Endothelial cell (in vitro differentiated cells): Measurements from ENCODE around the gene JHY. TPM values are rescaled to one million over a fixed set of nuclear protein-coding genes. Genes with fewer than 3 reads are reported as not detected.

Experiments used
- DNase-seq: peaks from one replicate; pipeline ENCODE4 v3.0.0; 2021; ENCODE audit warnings: low spot score
- H3K27ac Mint-ChIP-seq: one replicate; pipeline ENCODE4 v1.8.0; 2021; ENCODE audit warnings: mixed read lengths, inconsistent platforms; ENCODE audit not compliant: unreplicated experiment
- H3K27me3 Mint-ChIP-seq: one replicate; pipeline ENCODE4 v1.8.0; 2021; ENCODE audit warnings: mild to moderate bottlenecking, moderate library complexity, mixed read lengths, inconsistent platforms; ENCODE audit not compliant: unreplicated experiment
- H3K36me3 Mint-ChIP-seq: one replicate; pipeline ENCODE4 v1.8.0; 2021; ENCODE audit warnings: mild to moderate bottlenecking, low read depth, mixed read lengths, inconsistent platforms; ENCODE audit not compliant: unreplicated experiment
- H3K4me1 Mint-ChIP-seq: one replicate; pipeline ENCODE4 v1.8.0; 2021; ENCODE audit warnings: mild to moderate bottlenecking, mixed read lengths, inconsistent platforms; ENCODE audit not compliant: unreplicated experiment
- H3K4me3 Mint-ChIP-seq: one replicate; pipeline ENCODE4 v1.8.0; 2021; ENCODE audit warnings: mild to moderate bottlenecking, mixed read lengths, inconsistent platforms; ENCODE audit not compliant: unreplicated experiment
- H3K9me3 Mint-ChIP-seq: one replicate; pipeline ENCODE4 v1.8.0; 2021; ENCODE audit warnings: mixed read lengths, inconsistent platforms; ENCODE audit not compliant: unreplicated experiment
- total RNA-seq: library from RNA; stranded (reverse); fragmentation: NEBNext Ultra II Directional; extraction: Animal tissue kit (Norgen Biotek cat#: 25700); gene quantifications from one replicate; pipeline ENCODE4 v1.2.1, GENCODE V29; 2021; ENCODE audit not compliant: unreplicated experiment
- TF ChIP-seq, protein P1 (sequence below): fragments of 200-600 bp; sonication (generic); IDR thresholded peaks from one replicate; pipeline ENCODE4 v1.5.0; 2021; ENCODE audit warnings: antibody characterized with exemption; ENCODE audit not compliant: unreplicated experiment

Gene JHY
- total RNA-seq, 1 donor from 2014 or later, result 2.8 TPM

DNA sequence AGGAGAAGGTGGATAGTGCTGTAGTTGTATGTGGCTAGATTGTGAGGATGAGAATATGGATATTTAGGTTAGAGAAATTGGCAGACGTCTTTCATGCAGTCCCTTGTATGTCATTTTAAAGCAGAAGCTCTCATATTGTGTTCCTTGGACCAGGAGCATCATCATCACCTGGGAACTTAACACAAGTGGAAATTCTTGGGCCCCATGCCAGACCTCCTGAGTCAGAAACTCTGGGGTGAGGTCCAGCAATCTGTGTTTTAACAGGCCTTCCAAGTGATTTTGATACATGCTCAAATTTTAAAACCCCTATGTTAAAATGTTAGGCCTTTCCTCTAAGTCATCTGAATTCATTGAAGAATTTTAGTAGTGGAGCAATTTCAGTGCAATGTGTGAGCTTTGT, 34.8 kb downstream of the JHY start:
- Mint-ChIP-seq H3K36me3 (no peaks in the 10 kb centered on the region), H3K4me1 (peaks cover 18% of the 10 kb centered on the region), H3K9me3 (no peaks in the 10 kb centered on the region), H3K4me3 (no peak overlapping the region), H3K27ac (no peak overlapping the region), H3K27me3 (no peaks in the 10 kb centered on the region)
- TF ChIP-seq, protein P1, sequence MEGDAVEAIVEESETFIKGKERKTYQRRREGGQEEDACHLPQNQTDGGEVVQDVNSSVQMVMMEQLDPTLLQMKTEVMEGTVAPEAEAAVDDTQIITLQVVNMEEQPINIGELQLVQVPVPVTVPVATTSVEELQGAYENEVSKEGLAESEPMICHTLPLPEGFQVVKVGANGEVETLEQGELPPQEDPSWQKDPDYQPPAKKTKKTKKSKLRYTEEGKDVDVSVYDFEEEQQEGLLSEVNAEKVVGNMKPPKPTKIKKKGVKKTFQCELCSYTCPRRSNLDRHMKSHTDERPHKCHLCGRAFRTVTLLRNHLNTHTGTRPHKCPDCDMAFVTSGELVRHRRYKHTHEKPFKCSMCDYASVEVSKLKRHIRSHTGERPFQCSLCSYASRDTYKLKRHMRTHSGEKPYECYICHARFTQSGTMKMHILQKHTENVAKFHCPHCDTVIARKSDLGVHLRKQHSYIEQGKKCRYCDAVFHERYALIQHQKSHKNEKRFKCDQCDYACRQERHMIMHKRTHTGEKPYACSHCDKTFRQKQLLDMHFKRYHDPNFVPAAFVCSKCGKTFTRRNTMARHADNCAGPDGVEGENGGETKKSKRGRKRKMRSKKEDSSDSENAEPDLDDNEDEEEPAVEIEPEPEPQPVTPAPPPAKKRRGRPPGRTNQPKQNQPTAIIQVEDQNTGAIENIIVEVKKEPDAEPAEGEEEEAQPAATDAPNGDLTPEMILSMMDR, result no peak
- DNase-seq, result no peak

DNA sequence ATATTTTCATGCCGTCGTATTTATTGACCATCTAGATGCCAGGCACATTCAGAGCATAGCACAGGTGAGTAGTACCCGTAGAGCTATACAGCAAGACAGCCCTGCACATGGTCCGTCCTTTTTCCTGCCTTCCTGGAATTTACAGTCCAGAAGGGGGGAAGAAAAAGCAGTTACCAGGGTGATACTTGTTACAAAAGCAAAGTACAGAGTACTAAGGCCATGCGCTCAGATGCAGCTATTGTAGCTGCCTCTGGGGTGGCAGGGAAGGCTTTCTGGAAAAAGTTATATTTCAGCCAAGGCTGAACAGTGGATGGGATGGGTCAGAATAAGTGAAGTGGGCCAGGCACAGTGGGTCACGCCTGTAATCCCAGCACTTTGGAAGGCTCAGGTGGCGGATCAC, 36.2 kb downstream of the JHY start:
- no peak for DNase-seq
- Mint-ChIP-seq H3K27me3 (no peaks in the 10 kb centered on the region), H3K4me3 (no peak overlapping the region), H3K36me3 (no peaks in the 10 kb centered on the region), H3K9me3 (no peaks in the 10 kb centered on the region), H3K4me1 (peaks cover 21% of the 10 kb centered on the region), H3K27ac (no peak overlapping the region)
- TF ChIP-seq, protein P1, result no peak

DNA sequence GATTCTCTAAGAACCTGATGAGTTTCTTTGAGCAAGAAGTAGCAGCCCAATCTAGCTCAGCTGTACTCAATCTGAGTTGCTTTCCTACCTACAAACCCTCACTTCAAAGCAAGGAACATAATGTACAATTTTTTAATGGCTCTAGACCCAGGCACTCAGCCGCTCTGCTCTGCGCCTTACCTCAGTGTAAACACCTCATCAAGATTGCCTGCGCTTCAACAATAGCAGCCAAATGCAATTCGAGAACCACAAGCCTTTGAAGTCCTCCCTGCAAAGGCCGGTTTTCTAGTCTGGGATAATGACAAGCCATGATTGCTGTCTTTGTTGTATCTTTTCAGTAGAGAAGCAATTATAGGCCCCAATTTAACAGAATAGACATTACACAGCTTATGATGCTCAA, 38.0 kb downstream of the JHY start:
- H3K4me1 Mint-ChIP-seq, result peaks cover 21% of the 10 kb centered on the region
- no peaks in the 10 kb centered on the region for H3K9me3 Mint-ChIP-seq
- DNase-seq, result no peak
- TF ChIP-seq, protein P1, result no peak
- H3K27me3 Mint-ChIP-seq, result no peaks in the 10 kb centered on the region
- H3K27ac Mint-ChIP-seq, result no peak overlapping the region
- no peak overlapping the region for H3K4me3 Mint-ChIP-seq
- H3K36me3 Mint-ChIP-seq, result no peaks in the 10 kb centered on the region

DNA sequence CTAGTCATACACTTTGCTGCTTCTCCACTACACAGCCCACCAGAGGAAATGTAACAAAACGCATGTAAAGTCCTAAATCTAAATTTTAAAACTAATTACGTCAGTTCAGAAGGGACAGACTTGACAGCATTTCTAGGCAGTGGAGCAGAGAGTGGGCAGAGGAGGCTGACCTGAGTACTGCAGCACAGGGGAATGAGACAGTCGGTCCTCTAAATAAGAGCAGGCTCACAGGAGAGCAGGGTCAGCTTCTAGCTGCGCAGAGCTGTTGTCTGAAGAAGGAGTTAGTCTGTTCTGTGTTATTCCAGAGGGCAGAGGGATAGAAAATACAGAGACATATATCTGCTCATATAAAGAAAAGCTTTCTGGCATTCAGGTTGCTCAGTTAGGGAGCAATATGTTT, 40.3 kb downstream of the JHY start:
- Mint-ChIP-seq H3K27me3 (no peaks in the 10 kb centered on the region), H3K4me1 (peaks cover 21% of the 10 kb centered on the region), H3K27ac (no peak overlapping the region), H3K36me3 (no peaks in the 10 kb centered on the region), H3K4me3 (no peak overlapping the region), H3K9me3 (no peaks in the 10 kb centered on the region)
- TF ChIP-seq, protein P1, result no peak
- no peak for DNase-seq

DNA sequence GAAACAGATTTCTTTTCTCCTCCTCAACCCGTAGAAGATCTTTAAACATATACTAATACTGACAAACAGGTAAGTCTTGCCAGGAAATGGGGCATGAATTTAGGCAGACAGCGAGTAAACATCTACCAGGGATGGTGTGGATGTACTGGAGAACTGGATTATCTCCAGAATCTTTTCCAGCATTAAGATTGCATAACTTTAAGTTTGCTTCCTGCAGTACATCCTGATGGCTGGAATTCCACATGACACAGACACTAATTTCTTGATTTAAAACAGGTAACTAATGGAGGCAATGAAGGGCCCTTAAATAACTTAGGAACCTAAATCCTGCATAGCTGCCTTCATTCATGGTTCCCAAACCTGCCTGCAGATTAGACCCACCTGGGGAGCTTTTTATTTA, 40.7 kb downstream of the JHY start:
- Mint-ChIP-seq H3K27ac (no peak overlapping the region), H3K4me3 (no peak overlapping the region), H3K9me3 (no peaks in the 10 kb centered on the region), H3K36me3 (no peaks in the 10 kb centered on the region), H3K4me1 (peaks cover 21% of the 10 kb centered on the region), H3K27me3 (no peaks in the 10 kb centered on the region)
- TF ChIP-seq, protein P1, result no peak
- DNase-seq, result no peak
